GM12865 (cell line): Measurements from ENCODE around the gene ARHGAP4.

ENCODE experiments used
- DNase-seq: peaks from one replicate; pipeline ENCODE4 v3.0.0; 2010; ENCODE audit warnings: low read depth
- H3K4me3 ChIP-seq: 2 replicates; pipeline ENCODE4 v1.5.1; 2011; ENCODE audit warnings: mild to moderate bottlenecking, low read depth, low read length, control low read depth
- TF ChIP-seq, protein P1 (sequence below): IDR thresholded peaks from 2 replicates; pipeline ENCODE4 v1.5.1; 2011; ENCODE audit warnings: low read length, control low read depth, low read depth, inconsistent platforms; ENCODE audit not compliant: insufficient read depth; ENCODE audit errors: missing control alignments

The ARHGAP4 gene

DNA sequence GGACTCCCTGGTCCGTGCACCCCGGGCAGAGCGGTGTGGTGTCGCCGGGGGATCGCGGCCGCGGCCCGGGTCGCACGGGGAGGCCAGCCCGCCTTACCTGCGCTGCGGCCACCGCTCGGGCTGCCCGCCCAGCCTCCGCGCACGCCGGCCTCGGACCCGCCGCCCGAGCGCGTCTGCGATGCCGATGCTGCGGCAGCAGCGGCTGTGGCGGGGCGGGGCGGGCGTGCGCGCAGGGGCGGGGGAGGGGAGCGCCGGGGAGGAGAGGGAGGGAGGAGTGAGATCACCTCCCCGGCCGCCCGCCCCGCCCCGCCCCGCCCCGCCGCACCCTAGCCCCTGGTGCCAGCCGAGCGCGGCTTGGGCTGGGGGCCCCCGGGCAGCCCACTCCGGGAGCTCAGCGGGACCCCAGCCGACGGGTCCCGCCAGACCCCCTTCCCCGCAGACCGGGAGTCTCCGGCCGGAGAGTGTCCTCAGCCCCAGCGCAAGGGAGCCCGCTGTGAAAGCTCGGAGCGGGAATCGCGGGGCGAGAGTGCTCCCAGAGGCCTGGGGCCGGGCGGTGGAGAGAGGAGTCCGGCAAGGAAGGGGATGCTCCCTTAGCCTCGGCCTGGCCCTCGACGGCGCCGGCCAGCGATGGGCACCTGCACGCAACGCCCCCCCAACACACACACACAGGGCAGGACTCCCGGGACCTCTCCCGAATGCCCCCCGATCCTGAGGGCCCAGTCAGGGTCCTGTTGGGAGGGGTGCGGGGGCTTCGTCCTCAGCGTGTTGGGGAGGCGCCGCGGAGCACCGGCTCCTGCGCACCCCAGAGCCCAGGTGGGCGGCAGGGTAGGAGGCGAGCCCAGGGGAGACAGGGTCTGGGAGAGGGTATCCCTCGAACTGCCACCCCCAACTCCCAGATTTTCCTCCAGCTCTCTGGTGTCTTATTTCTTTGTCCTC is 39.8 kb downstream of the ARHGAP4 start, which contains the start of gene L1CAM:
Gene L1CAM (minus strand): TSS at position 206 of the 936 bp plus-strand sequence. CDS start 10,337 bp downstream, outside the sequence.
- DNase-seq: no peak
- TF ChIP-seq, protein P1, sequence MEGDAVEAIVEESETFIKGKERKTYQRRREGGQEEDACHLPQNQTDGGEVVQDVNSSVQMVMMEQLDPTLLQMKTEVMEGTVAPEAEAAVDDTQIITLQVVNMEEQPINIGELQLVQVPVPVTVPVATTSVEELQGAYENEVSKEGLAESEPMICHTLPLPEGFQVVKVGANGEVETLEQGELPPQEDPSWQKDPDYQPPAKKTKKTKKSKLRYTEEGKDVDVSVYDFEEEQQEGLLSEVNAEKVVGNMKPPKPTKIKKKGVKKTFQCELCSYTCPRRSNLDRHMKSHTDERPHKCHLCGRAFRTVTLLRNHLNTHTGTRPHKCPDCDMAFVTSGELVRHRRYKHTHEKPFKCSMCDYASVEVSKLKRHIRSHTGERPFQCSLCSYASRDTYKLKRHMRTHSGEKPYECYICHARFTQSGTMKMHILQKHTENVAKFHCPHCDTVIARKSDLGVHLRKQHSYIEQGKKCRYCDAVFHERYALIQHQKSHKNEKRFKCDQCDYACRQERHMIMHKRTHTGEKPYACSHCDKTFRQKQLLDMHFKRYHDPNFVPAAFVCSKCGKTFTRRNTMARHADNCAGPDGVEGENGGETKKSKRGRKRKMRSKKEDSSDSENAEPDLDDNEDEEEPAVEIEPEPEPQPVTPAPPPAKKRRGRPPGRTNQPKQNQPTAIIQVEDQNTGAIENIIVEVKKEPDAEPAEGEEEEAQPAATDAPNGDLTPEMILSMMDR: no peak
- no peak within 1 kb of the TSS for H3K4me3 ChIP-seq

DNA sequence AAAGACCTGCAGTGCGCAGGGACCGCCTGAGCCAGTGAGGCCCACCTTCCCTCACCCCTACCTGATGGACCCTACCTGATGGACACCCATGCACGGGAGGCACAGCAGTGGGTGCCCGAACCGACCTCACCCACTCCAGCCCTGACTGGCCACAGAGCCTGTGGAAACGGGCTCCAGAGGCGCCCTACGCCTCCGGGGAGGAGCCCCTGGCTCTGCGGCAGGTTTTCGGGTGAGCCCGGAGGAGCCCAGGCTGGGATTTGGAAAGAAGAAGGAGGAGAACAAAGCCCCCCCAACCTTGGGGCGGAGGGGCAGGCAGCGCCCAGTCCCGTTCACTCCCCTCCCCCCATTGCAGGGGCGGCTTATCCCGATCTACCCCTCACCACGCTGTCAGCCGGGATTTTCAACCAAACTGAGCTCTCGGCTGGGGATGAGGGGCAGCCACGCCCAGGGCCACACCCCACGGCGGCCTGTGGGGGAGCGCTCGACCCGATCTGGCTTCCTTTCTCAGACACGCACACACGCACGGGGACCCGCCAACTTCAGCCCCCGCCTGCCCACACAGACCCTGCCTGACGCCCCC is 40.8 kb downstream of the ARHGAP4 start:
- H3K4me3 ChIP-seq: no peak overlapping the region
- TF ChIP-seq, protein P1: no peak
- DNase-seq: no peak

DNA sequence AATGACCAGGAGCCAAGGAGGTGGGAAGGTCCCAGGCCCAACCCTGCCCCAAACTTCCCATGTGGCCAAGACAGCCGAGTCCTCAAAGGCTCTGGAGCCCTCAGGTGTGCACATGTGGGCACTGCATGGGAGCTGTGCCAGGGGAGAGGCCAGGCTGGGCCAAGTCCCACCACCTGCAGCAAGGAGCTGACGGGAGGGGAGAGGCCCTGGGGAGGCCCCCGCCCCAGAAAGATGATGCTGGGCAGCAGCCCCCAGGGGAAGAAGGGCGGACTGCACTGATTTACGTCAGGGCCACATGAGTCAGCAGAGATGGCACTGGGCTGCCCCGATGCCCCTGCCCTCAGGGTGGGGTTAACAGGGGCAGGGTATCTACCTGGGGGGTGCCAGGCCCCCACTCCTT is 41.5 kb downstream of the ARHGAP4 start:
- no peak overlapping the region for H3K4me3 ChIP-seq
- DNase-seq: no peak
- TF ChIP-seq, protein P1: peak; percentile 18

DNA sequence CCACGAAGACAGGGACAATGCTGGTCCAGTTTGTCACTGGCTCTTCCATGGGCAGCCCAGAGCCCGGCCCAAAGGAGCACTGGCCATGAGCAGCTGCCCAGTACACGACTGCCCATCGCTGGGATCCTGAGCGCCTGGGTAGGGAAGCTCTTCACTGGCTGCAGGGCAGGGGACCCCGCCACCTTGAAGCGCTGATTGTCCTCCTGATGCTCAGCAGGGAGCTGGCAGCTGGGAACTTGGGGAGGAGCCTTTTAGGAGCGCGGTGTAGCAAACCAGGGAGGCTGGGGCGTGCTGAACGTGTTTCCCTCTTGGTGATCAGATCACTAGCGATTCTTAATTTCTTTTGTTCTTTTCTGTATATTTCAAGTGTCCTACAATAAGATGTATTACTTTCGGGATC is 41.9 kb downstream of the ARHGAP4 start:
- no peak for DNase-seq
- H3K4me3 ChIP-seq: no peak overlapping the region
- TF ChIP-seq, protein P1: no peak

DNA sequence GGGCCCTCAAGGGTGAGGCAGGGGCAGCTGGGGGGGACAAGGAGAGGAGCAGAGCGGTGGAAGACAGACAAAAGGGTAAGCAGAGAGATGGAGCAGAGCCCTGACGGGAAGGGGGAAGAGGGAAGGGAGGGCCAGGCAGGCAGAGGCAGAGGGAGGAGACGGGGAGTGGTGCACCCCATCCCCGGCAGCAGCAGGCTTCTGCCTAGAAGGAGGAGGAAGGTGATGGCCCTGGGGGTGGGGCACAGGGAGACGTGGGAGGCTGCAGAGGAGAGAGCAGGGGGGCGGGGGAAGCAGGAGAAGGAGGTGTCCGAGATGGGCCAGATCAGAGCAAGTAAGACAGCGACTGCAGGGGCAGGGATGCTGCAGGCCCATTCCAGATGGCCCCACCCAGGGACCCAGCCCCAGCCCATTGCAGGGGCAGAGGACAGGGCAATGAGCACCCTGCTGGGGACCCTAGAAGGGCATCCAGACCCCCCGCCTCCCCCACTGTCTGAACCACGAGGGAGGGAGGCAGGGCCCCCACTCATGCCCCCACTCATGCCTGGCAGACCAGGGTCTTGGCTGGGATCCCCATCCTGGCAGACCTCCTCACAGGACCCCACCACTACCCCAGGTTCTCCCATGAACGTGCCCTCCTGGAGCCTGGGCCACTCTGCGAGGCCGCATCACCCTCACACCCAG is 42.8 kb downstream of the ARHGAP4 start:
- TF ChIP-seq, protein P1: no peak
- H3K4me3 ChIP-seq: no peak overlapping the region
- DNase-seq: no peak

DNA sequence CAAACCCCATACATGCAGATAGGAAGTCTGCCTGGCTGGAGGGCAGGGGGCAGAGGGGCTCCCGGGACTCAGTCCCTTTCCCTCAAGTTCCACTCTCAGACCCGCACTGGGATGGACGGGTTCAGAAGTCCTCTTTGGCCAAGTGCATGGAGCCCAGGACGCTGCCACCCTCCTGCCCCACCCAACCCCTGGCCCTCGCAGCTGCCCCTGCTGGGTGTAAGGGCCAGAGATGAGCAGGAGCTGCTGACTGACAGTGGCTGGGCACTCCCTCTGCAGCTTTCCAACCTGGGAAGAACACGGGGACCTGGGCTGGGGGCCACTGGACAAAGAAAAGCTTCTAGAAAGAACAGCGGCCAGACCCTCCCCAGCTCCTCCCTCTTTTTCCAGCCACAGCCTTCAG is 43.5 kb downstream of the ARHGAP4 start:
- TF ChIP-seq, protein P1: no peak
- DNase-seq: no peak
- H3K4me3 ChIP-seq: no peak overlapping the region
